Measurements from ENCODE around the gene OPRM1.

The OPRM1 gene

DNA sequence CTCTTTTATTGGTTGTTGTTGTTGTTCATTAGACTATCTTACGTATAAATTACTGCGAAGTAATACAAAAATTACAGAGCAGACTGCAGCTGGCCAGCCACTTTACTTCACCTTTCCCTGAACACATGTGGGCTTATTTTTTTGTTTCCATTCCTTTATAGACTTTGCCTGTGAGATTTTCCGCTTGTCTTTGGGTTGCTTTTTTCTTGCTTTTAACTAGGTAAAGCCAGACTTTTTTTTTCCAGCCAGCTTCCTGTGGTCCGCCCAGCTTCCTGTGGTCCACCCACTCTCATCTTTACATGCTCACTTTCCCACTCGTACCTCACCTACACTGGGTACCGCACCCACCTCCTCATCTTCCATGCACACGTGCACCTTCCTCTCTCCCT, 238.6 kb downstream of the OPRM1 start:
- no peak for DNase-seq (ENCODE audit: low read depth)

DNA sequence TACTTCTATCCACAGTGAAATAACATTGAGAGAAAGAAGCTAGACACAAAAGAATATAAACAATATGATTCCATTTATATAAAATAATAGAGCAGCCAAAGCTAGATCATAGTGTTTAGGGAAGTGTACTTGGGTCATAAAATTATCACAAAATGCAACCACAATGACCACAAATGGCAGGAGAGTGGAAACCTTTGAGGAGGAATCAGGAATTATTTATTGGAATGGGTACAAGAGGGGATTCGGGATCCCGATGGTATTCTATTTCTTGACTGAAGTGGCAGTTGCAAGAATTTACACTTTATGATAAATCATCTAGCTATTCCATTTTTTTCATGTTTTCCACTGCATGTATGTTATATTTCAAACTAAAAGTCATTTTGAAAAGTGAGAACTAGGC, 241.5 kb downstream of the OPRM1 start:
- no peak for DNase-seq (ENCODE audit: low read depth)

DNA sequence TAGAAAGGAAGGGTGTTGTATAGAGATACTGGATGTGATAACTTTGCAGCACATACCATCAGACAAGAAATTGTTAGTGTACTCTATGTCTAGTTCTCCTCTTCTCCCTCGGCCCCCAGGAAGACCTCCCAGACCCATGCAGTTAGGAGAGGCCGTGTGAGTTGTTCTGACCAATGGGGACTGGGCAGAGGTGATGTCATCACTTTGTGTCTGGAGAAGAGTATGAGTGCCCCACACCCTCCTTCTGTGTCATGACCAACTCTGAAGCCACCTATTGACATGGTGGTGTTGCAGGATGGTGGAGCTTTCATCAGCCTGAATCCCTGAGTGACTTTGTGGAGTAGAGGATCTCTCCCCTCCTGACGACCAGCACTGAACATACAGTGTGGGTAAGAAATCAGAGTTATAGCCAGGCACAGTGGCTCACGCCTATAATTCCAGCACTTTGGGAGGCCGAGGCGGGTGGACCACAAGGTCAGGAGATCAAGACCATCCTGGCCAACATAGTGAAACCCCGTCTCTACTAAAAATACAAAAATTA, 245.3 kb downstream of the OPRM1 start:
- DNase-seq (ENCODE audit: low read depth): no peak

DNA sequence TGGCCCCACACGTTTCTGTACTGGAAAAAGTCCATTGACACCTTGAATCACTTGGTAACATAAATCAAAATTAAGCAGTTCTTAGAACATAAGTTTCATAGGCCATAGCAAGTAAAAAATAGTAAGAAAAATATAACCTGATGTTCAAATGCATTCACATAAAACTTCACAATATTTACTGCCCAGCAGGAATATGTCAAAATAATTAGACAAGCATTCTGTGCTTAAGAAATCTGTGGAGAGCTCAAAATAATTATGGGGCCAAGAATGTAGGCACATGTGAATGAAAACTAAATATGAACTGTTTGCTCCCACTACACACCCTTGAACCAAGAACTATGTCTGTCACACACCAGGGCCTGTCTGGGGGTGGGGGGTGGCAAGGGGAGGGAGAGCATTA, 246.8 kb downstream of the OPRM1 start:
- DNase-seq (ENCODE audit: low read depth): no peak

DNA sequence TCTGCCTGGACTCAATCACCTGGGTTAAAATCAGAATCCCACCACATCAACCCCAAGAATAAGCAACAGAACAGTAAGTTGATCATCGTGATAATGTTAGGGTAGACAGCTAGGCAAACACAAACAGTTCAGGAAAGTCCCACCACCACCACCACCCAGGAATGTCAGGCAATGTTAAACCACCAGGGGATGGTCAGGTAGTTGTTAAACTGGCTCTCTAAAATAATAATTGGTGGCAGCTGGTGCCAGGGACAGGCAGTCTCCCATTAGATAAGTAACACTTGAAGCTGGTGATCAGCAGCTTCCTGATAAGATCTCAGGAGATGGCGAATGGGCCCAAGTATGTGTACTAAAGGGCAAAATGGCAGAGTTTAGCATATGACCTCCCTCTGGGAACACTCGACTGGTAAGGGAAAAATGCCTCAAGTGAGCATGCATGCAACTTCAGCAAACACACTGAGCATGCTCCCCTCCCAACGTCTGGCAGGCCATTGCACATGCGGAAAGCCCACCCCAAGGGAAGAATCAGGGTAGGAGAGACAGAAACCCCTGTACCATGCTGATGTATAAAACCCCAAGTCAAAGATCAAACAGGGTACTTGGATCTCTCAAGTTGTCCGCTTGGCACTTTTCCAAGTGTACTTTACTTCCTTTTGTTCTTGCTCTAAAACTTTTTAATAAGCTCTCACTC, 250.9 kb downstream of the OPRM1 start:
- no peak for DNase-seq (ENCODE audit: low read depth)

DNA sequence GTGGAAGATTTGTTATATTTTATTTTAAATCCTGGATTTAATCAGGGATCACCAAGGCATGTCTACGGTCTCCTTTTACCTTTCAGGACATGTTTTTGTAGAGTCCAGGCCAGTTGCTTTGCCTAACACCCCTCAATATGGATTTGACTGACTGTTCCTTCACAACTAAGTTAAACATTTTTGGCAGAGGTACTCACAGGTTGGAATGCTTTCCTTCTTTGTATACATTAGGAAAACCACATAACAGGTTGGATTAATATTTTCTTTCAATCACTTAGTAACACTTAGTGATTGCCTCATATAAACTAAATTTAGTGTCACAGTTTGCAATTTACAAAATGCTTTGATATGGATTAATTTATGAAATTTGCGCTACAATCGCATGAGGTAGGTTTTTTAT, 253.0 kb downstream of the OPRM1 start:
- DNase-seq (ENCODE audit: low read depth): no peak

DNA sequence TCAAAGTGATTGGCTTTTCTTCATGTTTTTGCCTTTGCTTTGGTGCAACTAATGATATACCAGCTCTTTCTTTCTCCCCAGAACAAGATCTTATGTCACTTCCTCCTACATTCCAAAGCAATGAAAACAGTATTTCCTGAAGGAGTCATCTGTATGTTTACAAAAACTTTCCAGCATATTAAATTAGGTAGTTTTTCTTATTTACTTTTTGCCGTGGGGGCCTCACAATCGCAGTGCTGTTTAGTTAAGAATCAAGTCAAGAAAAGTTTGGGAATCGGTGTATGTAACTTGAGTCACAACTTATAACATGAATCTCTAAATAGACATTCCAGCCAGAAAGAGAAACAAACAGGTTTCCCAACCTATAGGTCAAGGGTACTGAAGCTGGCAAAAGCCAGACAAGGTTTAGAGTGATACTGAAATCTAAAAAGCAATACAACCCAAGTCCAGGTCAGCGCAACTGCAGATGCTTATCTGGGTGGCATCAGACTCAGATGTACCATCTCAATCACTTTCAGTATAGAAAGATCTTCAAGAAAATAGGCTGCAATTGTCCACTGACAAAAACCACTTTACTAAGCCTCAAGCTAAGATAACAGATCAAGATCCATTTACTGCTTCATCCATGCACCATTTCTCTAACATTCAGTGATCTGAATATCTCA, 253.9 kb downstream of the OPRM1 start:
- DNase-seq (ENCODE audit: low read depth): no peak

DNA sequence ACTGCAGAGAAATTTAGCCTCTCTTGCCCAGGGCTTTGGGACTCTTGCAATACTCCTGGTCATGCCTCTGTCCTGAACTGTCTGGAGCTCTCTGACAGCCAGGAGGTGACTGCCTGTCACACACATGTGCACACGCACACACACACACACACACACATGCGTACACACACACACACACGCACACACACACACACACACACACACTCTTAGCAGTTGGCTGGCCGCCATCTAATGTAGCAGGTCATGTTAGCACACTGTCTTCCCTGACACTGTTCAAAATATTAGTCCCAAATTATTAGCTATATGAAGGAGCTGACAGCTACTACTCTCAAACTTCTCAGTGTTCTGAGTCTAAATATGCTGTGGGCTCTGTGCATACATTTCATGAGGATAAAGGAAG, 256.7 kb downstream of the OPRM1 start:
- no peak for DNase-seq (ENCODE audit: low read depth)
